Neural progenitor cell (in vitro differentiated cells): ENCODE results near the gene FHIP2A.

Source experiments
- EZH2 ChIP-seq: fragments of 200-600 bp; sonication (generic); IDR thresholded peaks from 2 replicates; pipeline ENCODE4 v1.6.1; 2017; ENCODE audit warnings: antibody characterized with exemption, mild to moderate bottlenecking, moderate library complexity
- TF ChIP-seq, protein P1 (sequence below): fragments of 200-600 bp; sonication (generic); IDR thresholded peaks from 2 replicates; pipeline ENCODE4 v1.5.1; 2017; ENCODE audit warnings: antibody characterized with exemption, mild to moderate bottlenecking

DNA sequence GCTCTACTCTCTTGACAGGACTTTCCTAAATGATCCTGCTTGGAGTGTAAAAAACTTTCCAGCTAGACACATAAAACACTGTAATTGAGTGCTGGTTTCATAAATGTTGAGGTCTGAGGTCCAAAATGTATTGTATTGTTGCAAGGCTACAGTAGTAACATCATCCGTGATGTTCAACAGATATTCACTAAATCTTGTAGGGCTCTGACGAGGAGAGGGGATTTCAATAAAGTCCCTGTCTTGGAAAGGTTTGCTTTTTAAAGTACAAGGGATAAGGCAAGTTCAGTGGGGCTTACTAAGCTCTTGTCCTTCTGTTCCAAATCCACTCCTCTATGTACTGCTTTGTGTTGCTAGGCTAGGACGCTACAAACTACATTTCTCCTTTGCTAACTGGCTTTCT is 48.9 kb downstream of the FHIP2A start:
- TF ChIP-seq, protein P1, sequence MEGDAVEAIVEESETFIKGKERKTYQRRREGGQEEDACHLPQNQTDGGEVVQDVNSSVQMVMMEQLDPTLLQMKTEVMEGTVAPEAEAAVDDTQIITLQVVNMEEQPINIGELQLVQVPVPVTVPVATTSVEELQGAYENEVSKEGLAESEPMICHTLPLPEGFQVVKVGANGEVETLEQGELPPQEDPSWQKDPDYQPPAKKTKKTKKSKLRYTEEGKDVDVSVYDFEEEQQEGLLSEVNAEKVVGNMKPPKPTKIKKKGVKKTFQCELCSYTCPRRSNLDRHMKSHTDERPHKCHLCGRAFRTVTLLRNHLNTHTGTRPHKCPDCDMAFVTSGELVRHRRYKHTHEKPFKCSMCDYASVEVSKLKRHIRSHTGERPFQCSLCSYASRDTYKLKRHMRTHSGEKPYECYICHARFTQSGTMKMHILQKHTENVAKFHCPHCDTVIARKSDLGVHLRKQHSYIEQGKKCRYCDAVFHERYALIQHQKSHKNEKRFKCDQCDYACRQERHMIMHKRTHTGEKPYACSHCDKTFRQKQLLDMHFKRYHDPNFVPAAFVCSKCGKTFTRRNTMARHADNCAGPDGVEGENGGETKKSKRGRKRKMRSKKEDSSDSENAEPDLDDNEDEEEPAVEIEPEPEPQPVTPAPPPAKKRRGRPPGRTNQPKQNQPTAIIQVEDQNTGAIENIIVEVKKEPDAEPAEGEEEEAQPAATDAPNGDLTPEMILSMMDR, result no peak
- TF ChIP-seq EZH2, result no peak
